Urinary bladder (tissue), 4 donors: ENCODE measurements around the gene TLR2. TPM values are rescaled to one million over a fixed set of nuclear protein-coding genes. Genes with fewer than 3 reads are reported as not detected.

Experiments
- DNase-seq: peaks from one replicate; pipeline ENCODE4 v3.0.0-alpha.2; 2015; ENCODE audit errors: extremely low spot score
- H3K27ac ChIP-seq: one replicate; pipeline ENCODE4 v1.5.1; 2013; ENCODE audit warnings: low read depth, mild to moderate bottlenecking, moderate library complexity
- H3K36me3 ChIP-seq: one replicate; pipeline ENCODE4 v1.6.1; 2013; ENCODE audit warnings: mild to moderate bottlenecking, moderate library complexity; ENCODE audit not compliant: insufficient read depth
- H3K4me1 ChIP-seq: one replicate; pipeline ENCODE4 v1.6.1; 2013; ENCODE audit warnings: mild to moderate bottlenecking, moderate library complexity; ENCODE audit not compliant: insufficient read depth
- H3K4me3 ChIP-seq: one replicate; pipeline ENCODE4 v1.5.1; 2013; ENCODE audit warnings: low read depth, low read length
- WGBS: extraction: QIAGEN DNeasy Blood & Tissue Kit; methylation state at CpG from one replicate; pipeline ENCODE4 v1.1.7; 2013; 5-methylcytosine and 5-hydroxymethylcytosine counted together
- polyA plus RNA-seq: library from polyadenylated mRNA; stranded (reverse); fragments of 200-250 nt; gene quantifications from one replicate; pipeline ENCODE4 v1.2.3, GENCODE V29; 2013
- total RNA-seq: library from RNA; depleted of rRNA; stranded (reverse); fragments of >200 nt; gene quantifications from one replicate; pipeline ENCODE4 v1.2.3, GENCODE V29; 2014
- donor health status: healthy with polysubstance abuse.
- donor health status: healthy.

The TLR2 gene
- total and polyA plus RNA-seq, 2 donors = 10.4 to 13.3 TPM

GRCh38 chr4:153728660-153729059, 44.6 kb downstream of the TLR2 start:
- no peak for DNase-seq
- Histone ChIP-seq H3K4me1 (no peaks in the 10 kb centered on the region), H3K27ac (no peak overlapping the region), H3K36me3 (no peaks in the 10 kb centered on the region), H3K4me3 (no peak overlapping the region)
- WGBS = 76% methylated on average over 4 of the region's 4 CpGs

GRCh38 chr4:153729895-153730294, 45.8 kb downstream of the TLR2 start:
- Histone ChIP-seq H3K27ac (no peak overlapping the region), H3K36me3 (no peaks in the 10 kb centered on the region), H3K4me1 (no peaks in the 10 kb centered on the region), H3K4me3 (no peak overlapping the region)
- no peak for DNase-seq
- 90% methylated on average over 2 of the region's 2 CpGs for WGBS

- DNase-seq = no peak
- Histone ChIP-seq H3K4me3 (no peak overlapping the region), H3K4me1 (no peaks in the 10 kb centered on the region), H3K36me3 (no peaks in the 10 kb centered on the region), H3K27ac (no peak overlapping the region)
- 19% methylated on average over 3 of the region's 3 CpGs for WGBS
Measured at GRCh38 chr4:153731239-153731638, 47.2 kb downstream of the TLR2 start.

- H3K4me1 ChIP-seq = no peaks in the 10 kb centered on the region
- DNase-seq = no peak
- no peak overlapping the region for H3K27ac ChIP-seq
Measured at GRCh38 chr4:153733751-153734448, 49.8 kb downstream of the TLR2 start.

GRCh38 chr4:153735906-153736461, 51.9 kb downstream of the TLR2 start:
- H3K36me3 ChIP-seq = no peaks in the 10 kb centered on the region
- H3K27ac ChIP-seq = no peak overlapping the region
- no peak for DNase-seq
- no peak overlapping the region for H3K4me3 ChIP-seq
- H3K4me1 ChIP-seq = no peaks in the 10 kb centered on the region

More at GRCh38 chr4:153733751-153734448, 49.8 kb downstream of the TLR2 start:
- Histone ChIP-seq H3K4me3 (no peak overlapping the region), H3K36me3 (no peaks in the 10 kb centered on the region)
- 63% methylated on average over 4 of the region's 4 CpGs for WGBS

- no peaks in the 10 kb centered on the region for H3K36me3 ChIP-seq
- H3K4me1 ChIP-seq = no peaks in the 10 kb centered on the region
- H3K27ac ChIP-seq = no peak overlapping the region
- 84% methylated on average over 2 of the region's 2 CpGs for WGBS
- H3K4me3 ChIP-seq = no peak overlapping the region
- DNase-seq = no peak
Measured at GRCh38 chr4:153741541-153741940, 57.5 kb downstream of the TLR2 start.

GRCh38 chr4:153745651-153746050, 61.6 kb downstream of the TLR2 start:
- DNase-seq = no peak
- no peaks in the 10 kb centered on the region for H3K4me1 ChIP-seq
- H3K27ac ChIP-seq = no peak overlapping the region
- H3K4me3 ChIP-seq = no peak overlapping the region
- no peaks in the 10 kb centered on the region for H3K36me3 ChIP-seq

- Histone ChIP-seq H3K4me1 (no peaks in the 10 kb centered on the region), H3K36me3 (no peaks in the 10 kb centered on the region), H3K4me3 (no peak overlapping the region), H3K27ac (no peak overlapping the region)
- 78% methylated on average over 4 of the region's 4 CpGs for WGBS
- no peak for DNase-seq
Measured at GRCh38 chr4:153747406-153747955, 63.4 kb downstream of the TLR2 start.

GRCh38 chr4:153748378-153748777, 64.3 kb downstream of the TLR2 start:
- H3K27ac ChIP-seq = no peak overlapping the region
- H3K4me3 ChIP-seq = no peak overlapping the region
- WGBS = 63% methylated on average over 6 of the region's 6 CpGs
- H3K36me3 ChIP-seq = no peaks in the 10 kb centered on the region
- DNase-seq = peak; percentile 17
- no peaks in the 10 kb centered on the region for H3K4me1 ChIP-seq

GRCh38 chr4:153750197-153750817, 66.2 kb downstream of the TLR2 start:
- Histone ChIP-seq H3K4me1 (no peaks in the 10 kb centered on the region), H3K4me3 (no peak overlapping the region), H3K36me3 (no peaks in the 10 kb centered on the region), H3K27ac (no peak overlapping the region)
- WGBS = 47% methylated on average over 5 of the region's 5 CpGs
- DNase-seq = peak; percentile 39

- no peak for DNase-seq
- WGBS = 81% methylated on average over 2 of the region's 2 CpGs
- Histone ChIP-seq H3K27ac (no peak overlapping the region), H3K4me3 (no peak overlapping the region), H3K4me1 (peaks cover 1% of the 10 kb centered on the region), H3K36me3 (no peaks in the 10 kb centered on the region)
Measured at GRCh38 chr4:153755186-153755585, 71.1 kb downstream of the TLR2 start.
